Left renal cortex interstitium (tissue), 4 donors: Measurements from ENCODE around the gene SEMA3F. TPM values are rescaled to one million over a fixed set of nuclear protein-coding genes. Genes with fewer than 3 reads are reported as not detected.
A peak's percentile ranks its signal among the peaks of the same experiment; 100 is the strongest.

Experiments
- DNase-seq, 4 donors: peaks; one replicate each; pipeline ENCODE4 v3.0.0-alpha.2; 2013; ENCODE audit warnings: low read depth in 4 of 4, low spot score in 2 of 4, missing footprints in 1 of 4
- polyA plus RNA-seq, 4 donors: library from polyadenylated mRNA; unstranded; fragments of 120-200 nt; gene quantifications; one replicate each; pipeline ENCODE4 v1.2.1, GENCODE V29; 2013; ENCODE audit not compliant: insufficient read length in 4 of 4

The SEMA3F gene
- 100 to 1,000 TPM in 1 of 4 donors, 10 to 100 TPM in 3; 68.6 to 101 (median 80.4) TPM for polyA plus RNA-seq

DNA sequence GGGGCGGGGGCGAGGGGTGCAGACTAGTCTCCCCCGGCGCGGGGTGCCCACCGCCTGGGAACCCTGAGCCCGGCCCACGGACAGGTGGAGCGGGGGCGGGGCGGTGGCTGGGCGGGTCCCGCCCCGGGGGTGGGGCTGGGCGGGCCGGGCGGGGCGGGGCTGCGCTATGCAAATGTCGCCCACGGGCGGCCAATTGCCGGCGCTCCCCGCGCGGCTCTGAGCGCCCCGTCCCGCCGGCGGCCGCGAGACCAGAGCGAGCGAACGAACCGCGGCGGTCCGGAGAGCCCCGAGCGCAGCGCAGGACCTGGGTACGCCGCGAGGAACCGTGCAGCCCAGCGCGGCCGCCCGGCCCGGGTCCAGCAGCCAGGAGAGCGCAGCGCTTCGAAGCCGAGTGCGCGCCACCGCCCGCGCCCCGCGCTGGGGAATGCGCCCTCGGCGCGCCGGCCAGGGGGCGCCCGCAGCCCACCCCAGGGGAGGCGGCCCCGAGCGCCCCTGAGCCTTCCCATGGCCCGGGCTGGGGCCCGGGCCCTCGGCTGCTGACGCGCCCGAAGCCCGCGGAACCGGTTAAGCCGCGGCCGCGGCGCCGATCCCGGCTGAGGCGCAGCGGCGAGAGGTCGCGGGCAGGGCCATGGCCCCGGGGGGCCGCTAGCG lies at the start of gene SEMA3F:
Gene SEMA3F, plus strand, starts transcription at position 485 of the 651 bp plus-strand sequence. CDS start 4,299 bp downstream, outside the sequence.
- DNase-seq = peak in 1 of 4 donors; percentile 58

DNA sequence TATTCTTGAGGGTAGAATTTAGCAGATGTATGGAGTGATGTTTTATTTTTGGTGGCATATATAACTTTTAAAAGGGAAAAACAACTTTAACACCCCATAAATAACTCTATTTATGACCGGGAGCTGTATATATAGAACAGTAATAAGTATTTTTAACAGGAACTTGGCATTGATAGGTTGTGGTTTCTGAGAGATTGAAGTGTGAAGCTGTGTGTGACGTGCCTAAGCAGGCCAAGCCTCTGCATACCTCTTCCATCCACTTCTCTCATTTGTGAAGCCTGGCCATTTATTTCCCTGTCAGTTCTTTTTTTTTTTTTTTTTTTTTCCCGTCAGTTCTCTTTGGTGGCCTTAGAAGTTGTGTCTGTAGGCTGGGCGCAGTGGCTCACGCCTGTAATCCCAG lies 43.4 kb upstream of the SEMA3F start:
- DNase-seq = no peak

DNA sequence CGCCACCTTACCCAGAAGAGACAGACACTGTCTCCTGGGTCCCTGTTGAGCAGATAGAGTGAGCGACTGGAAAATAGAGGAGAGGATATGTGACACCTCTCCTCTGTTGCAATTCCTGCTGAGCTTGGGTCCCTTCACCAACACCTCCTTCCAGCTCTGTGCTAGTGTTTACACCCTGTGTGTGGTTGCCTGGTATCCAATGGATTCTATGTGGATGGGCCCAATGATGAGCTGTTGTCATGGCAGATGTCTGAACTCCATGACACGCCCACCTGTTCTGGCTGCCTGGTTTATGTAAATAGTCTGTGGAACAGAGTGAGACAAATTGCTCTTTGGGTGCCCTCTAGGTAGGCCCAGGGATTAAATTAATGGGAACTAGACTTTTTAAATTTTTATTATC lies 42.7 kb upstream of the SEMA3F start:
- DNase-seq = no peak

DNA sequence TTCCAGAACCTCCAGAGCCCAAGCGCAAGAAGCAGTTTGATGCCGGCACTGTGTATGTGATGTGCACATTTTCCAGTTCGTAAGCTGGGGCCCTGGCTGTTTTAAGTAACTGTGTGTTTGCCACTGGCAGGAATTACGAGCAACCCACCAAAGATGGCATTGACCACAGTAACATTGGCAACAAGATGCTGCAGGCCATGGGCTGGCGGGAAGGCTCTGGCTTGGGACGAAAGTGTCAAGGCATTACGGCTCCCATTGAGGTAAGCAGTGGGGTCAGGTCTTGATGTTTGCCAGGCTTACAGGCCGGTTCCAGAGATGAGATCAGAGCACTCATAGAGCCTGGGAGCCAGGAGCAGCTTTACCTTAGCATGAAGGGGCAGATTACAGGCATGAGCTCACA lies 38.0 kb upstream of the SEMA3F start:
- no peak for DNase-seq

DNA sequence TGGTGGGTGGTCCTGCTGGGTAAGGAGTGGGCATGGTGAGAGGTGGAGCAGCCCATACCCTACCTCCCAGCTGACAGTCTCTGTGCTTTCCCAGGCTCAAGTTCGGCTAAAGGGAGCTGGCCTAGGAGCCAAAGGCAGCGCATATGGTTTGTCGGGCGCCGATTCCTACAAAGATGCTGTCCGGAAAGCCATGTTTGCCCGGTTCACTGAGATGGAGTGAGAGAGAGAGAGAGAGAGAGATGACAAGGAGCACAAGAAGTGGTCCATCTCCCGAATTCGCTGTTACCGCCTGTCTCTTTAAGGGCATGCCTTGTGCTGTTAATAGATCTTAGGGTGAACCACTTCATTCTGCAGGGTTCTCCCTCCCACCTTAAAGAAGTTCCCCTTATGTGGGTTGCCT lies 36.9 kb upstream of the SEMA3F start:
- DNase-seq = no peak

DNA sequence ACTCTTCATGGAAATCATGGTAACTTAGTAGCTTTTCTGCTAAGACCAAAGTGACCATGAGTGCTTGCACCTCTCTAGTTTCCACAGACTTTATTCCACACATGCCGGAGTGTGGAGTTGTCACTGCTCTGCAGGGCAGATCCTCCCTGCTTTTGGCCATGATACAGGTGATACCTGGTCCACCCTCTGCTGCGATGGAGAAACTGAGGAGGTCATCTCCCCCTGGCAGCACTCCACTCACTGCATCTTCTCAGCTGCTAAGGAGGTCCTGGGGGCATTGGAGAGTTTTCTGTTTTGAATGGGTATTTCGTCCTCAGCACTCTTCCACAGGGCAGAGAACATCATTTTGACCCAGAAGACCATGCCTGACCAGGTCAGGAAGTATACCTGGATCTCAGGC lies 35.3 kb upstream of the SEMA3F start:
- DNase-seq = no peak

DNA sequence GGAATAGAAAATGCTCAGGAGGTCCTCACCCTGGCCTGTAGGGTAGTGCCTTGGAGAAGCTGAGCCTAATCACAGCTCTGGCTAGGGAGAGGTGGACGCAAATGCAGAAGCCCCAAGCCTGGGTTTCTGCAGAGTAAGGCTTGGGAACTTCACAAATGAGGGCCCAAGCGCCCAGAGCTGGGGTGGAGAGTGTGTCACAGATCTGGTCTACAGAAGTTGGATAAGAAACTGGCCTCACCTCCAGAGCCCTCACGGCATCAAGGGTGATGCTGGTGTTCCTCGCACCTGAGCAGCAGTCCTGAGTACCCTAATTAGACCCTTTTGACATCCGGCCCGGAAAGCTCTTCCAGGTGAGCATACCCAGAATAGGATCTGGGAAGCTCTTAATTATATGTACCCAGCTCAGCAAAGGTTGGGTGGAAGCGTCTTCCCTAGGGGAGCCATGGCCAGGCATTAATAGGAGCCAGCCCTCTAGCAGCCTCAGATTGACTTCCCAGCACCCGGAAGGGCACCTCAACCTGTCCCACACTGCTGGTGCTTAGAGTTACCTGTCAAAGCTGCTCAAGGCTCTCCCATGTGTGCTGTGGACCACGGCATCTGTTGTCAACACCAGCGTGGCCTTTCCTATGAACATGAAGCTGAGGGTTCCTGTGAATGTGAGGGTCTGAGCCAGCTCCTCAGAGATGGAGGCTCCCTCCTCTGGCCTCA lies 34.6 kb upstream of the SEMA3F start:
- no peak for DNase-seq

DNA sequence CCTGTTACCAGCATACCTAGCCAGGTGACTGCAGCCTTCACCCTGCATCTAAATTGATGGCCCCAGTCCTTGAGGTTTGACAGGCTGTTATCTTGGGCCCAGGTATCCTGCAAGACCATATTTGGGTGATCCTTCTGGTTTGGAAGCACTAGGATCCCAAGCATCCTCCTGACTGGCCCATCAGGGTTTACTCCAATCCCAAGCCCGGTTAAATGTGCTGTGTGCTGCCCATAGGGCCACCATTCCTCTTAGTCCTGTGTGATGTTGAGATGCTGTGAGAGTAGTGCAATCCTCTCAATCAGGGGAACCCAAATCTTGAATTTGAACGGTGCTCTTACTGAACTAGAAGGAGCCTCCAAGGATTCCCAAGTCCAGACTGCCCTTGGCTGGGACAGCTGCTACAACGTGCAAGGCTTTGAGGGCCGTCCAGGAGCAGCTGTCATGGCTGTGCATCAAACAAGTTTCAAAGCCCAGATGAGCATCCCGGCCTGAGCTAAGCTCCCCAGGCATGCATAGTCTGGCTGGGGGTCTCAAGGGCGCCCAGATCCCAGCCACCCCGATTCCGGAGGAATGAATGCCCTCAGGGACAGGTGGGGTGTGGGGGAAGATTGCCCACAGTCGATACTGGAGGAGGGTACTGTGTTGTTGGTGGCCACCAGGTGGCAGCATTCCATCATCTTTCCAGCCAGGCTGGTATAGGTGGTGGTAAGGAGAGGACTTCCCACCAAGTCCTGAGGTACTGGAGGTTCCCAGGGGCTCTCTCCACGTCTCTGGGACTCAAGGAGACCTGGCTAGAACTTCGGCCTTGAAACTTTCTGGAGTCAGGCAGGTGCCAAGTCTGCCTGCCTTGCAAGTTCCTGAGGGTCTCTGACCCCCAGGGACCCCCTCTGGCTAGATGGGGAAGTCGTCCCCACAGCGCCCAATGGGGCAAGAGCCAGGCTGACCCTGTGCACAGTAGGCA lies 33.8 kb upstream of the SEMA3F start:
- no peak for DNase-seq

DNA sequence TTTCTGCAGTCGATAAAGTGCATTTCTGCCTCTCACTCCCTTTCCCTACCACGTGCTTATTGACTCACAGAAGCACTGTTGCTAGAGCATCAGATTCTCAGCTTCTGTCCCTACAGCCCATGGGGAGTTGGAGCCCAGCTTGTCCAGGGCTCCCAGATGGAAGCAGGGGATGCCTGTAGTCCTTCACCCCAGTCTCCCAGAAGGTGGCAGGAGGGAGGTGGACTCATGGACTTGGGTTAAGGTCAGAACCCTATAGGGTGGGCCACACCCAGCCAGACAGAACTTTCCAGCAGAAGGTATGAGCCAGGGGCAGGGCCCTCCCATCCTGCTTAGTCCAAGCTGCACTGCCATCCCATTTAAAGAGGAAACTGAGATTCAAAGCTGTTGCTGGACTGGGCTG lies 33.1 kb upstream of the SEMA3F start:
- DNase-seq = no peak

DNA sequence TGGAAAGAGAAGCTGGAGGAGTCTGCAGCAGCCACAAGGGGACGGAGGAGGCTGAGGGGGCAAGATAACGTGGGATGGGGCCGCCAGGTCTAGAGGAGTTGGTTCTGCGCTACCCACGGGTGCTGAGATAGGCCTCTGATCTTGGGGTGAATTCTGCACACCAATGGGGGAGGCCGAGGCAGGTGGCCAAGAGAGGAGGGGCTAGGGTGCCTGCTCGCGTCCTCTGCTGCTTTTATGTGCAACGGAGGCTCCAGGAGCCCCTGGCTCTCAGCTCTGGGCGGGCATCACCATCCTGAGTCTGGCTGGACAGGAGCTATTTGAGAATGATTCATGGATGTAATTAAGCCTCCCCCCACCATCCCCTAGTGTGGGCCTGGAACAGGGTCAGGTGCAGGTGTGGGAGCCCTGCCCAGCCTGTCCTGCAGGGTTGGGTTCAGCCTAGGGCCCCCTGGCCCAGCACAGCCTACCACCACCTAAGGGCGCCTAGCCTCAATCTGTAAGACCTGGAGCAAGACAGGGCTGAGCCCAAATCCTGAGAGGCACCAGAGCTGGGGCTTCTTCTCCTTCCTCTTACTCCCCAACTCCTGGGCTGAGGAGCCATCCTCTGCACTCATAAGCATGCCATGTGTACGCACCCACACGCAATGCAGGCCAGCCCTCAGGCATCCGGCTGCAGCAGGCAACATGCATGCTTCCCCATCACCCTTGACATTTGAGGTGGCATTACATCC lies 32.3 kb upstream of the SEMA3F start:
- no peak for DNase-seq

DNA sequence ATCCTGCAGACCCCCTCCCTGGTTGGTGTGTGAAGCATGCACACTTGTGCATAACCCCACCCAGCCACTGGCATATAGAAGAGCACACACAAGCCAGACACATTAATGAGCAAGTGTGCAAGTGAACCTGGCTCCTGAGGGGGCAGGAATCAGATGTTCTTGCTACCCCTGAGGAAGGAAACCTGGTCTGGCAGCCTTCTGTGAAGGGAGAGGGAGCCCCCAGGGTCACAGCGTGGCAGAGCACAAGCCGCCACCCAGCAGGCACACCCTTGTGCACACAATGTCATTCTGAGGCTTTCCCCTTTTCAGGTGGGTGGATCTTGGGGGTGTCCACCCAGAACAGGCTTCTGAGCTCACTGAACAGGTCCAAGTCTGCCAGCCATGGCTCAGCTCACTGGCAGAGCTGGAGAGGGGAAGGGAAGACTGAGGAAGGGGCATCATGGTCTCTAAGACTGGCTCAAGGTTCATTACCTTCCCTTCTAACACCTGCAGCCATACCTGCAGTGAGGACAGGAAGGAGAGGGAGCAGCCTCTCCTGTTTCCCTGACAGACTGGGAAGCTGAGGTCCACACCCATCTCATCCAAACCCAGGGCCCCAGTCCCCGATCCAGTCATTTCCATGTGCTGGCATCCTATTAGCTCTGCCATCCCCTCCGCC lies 31.6 kb upstream of the SEMA3F start:
- no peak for DNase-seq

DNA sequence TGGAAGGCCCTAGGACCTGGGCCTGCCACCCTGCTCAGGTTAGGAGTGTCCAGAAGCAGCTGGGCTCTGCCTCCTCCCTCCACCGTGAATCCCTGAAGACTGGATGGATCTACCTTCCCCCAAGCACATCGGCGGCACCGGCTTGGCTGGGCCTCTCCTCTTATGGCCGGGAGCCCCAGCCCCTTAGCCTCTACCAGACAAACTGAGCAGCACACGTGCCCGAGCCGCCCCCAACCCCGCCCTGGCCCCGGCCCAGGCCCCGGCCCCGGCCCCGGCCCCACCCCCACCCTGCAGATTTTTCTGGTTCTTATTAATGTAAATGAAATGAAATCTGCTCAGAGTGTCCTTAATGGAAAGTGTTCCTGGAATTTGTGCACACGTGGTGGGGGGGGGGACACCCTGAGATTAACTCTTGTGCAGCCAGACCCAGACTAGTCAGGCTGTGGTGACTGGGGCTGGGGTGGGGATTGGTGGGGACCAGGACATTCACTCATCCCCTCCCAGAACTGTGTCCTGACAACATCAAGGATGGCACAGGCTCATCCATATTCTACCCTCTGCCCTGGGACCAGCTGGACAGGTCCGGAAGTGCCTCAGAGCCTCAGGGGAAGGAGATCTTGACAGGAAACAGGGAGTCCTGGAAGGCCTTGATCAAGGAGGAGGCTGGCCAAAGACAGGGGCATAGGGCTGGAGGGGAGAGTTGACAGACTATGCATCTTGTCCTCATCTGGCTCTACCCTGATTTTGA lies 30.9 kb upstream of the SEMA3F start:
- no peak for DNase-seq

DNA sequence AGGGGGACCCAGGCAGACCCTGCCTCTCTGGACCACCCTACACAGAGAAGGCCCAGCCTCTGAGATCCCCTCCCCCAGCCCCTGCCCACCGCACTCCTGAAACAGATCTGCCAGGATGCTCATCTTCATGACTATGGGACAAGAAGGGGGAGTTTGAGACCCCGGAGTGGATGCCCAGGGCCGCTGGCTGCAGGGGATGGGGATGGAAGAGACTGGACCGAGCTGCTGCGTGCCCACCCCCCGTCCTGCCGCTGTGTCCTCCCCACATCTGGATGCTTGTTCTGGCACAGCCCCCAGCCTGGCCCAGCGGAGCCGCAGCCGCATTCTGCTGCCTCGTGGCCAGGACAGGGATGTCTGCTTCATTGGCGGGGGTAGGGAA lies 30.3 kb upstream of the SEMA3F start:
- no peak for DNase-seq

DNA sequence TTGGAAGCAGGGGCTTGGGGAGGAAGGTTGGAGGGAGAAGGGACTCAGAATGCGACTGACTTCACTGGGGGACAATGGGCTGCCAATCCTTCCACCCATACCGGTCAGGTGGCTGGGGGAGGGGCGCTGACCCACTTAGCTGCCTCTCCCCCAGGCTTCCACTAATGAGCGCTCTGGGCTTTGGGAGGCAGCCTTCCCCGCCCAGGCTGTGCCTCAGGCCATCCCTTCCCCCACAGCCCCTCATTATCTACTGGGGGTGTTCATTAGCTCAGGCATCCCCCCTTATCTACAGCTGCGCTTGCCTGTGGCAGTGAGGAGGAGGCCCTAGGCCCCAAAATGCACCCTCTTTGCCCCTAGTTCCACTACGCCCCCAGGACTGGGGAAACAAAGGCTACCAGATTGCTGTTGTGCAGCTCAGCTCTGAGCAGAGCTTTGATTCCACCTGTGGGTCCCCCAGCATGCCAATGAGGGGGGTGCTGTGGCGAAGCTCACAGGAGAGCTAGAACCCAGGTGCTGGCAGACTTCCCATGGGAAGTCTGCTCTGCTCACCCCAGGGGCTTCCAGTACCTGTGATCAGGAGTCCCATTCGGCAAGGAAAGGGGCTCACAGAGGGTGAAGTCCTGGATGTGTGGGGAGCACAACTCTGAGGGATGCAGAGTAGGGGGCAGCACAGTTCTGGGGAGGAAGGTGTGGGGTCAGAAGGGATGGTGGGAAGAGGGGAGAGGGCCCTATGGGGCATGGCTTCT lies 29.4 kb upstream of the SEMA3F start:
- DNase-seq = no peak

DNA sequence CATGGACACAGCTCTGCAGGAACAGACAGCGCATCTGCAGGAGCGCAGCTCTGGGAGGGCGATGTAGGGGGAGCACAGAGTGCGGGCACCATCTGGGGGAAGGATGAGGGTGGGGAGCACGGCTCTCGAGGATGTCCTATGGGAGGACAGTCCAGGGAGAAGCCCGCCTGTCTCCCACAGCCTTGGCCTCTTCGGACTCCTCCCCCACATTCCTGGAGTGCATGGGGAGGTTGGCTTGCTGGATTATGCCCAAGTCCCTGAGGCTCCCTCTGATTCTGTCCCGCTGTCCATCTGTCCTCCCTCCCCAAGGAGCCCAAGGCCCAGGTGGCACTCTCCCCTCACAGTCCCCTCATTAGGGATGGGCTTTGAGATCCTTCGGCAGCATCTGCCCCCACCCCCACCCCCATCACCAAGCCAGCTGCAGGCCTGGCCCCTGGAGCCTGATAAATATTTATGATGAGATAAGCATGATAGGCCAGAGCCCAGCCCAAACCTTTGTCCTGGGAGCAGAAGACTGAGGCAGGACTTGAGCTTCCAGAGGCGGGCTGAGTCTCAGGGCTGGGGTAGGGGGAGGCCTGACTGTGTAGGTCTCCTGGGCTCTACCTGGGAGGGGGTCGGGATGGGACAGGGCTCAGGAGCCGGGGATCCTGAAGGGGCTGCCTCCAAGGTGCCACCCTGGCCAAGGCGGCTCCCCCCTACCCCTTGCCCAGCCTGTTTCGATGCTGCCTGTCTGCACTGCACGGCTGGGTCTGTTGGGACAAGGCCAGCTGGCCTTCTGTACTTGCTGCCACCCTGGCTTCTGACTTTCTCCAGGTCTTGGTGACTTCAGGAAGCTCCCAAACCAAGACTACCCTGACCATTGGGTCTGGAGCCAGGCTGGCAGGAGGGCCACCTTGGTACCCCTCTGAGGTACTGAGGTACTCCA lies 28.6 kb upstream of the SEMA3F start:
- DNase-seq = no peak

DNA sequence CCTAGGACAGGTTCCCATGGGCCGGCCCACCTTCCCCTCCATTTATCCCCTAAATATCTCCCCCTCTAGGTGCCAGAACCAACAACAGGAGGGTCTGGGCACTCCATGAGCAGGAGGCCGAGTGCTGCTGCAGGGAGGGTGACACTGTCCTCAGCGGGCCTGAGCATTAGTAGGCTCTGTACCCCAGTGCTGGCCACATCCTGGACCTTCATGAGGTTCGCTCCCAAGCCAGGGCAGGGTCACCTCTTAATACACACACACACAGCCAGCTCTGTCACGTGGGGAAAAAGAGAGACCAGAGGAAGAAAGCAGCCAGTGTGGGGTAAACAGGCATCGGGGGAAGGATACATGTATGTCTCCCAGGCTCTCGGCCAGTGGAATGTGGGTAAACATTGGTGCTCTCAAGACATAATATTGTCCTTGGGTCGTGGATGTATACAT lies 27.9 kb upstream of the SEMA3F start:
- DNase-seq = no peak

DNA sequence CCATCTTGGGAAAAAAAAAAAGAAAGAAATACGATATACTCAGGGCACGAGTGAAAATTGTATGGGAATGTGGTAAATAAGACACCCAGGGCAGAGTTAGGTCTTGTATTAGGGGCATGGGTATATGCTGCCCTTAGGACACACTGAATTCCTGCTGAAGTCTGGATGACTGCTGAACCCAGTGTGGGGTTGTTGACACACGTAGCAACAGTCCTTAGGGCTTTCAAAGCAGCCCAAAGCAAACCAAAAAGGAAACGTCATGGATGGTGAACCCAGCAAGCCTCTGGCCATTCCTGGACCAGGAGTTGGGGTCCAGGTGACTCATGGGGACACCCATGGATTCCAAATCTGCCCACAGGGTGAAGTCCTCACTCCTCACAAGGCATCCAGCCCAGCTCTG lies 27.1 kb upstream of the SEMA3F start:
- no peak for DNase-seq

DNA sequence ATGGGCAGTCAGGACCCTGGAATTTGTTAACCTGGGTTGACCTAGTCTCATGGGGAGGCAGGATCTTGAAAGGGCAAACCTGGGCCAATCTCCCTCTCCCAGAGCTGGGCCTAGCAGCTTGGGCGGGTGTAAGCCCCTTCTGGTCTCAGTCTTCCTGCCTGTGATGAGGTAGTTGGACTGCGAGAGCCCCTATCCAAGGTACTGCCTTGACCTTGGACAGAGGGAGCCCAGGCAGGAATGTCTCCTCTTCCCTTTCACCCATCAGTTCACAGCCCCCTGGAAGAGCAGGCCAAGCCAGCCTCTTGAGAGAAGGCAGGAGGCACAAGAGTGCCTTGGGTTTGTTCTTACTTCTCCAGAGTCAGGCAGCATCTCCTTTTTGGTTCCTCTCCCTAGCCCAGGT lies 24.7 kb upstream of the SEMA3F start:
- DNase-seq = no peak
